ENCODE data around the gene EPGN.

- TF ChIP-seq CTCF (IDR thresholded peaks at IDR 0.05) (no peak), POLR2A (IDR thresholded peaks at IDR 0.05) (no peak)
These were observed 48.2 kb upstream of the EPGN start for GRCh38 chr4:74260036-74260435.

Measured in gastroesophageal sphincter (tissue), 3 donors.